ENCODE results near the gene ARHGAP42. TPM values are rescaled to one million over a fixed set of nuclear protein-coding genes. Genes with fewer than 3 reads are reported as not detected.

ARHGAP42 gene
- total RNA-seq, 1 donor from 2014 or later, result 0.16 TPM

GRCh38 chr11:101028644-101029043 lies 341.6 kb downstream of the ARHGAP42 start:
- no peak for DNase-seq (ENCODE audit: low spot score)
- intact Hi-C loops (cut with micrococcal nuclease), result no loop called here
- Mint-ChIP-seq H3K9me3 (peaks cover 3% of the 10 kb centered on the region), H3K27ac (no peak overlapping the region), H3K36me3 (ENCODE audit: low read depth) (no peaks in the 10 kb centered on the region), H3K27me3 (ENCODE audit: low read depth) (no peaks in the 10 kb centered on the region), H3K4me1 (ENCODE audit: low read depth) (no peaks in the 10 kb centered on the region), H3K4me3 (ENCODE audit: low read depth) (no peak overlapping the region)

GRCh38 chr11:101030015-101030414 lies 342.9 kb downstream of the ARHGAP42 start:
- DNase-seq (ENCODE audit: low spot score), result no peak
- H3K36me3 Mint-ChIP-seq (ENCODE audit: low read depth), result no peaks in the 10 kb centered on the region
- H3K4me3 Mint-ChIP-seq (ENCODE audit: low read depth), result no peak overlapping the region
- H3K27me3 Mint-ChIP-seq (ENCODE audit: low read depth), result no peaks in the 10 kb centered on the region
- intact Hi-C loops (cut with micrococcal nuclease), result no loop called here
- H3K27ac Mint-ChIP-seq, result no peak overlapping the region
- H3K4me1 Mint-ChIP-seq (ENCODE audit: low read depth), result no peaks in the 10 kb centered on the region
- H3K9me3 Mint-ChIP-seq, result peaks cover 3% of the 10 kb centered on the region

DNA sequence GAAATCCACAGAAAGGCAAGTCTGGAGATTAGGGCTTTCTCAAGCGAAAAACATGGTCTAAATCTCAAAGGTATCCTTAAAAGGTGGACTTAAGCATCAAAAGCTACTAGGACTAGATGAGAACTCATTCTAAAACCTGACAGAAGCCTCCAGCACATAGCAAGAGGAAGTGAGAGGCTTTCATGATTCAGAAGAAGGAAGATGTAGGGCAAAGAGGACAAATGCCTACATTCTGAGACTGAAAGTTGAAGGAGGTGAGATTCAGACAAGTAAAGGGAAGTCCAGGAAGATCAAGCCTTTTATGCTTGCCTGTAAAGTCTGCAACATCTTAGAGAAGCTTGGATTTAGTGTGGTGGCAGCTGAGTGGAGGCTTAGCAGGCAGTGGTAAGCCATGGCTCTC lies 343.6 kb downstream of the ARHGAP42 start:
- no peak overlapping the region for H3K4me3 Mint-ChIP-seq (ENCODE audit: low read depth)
- H3K9me3 Mint-ChIP-seq, result peaks cover 3% of the 10 kb centered on the region
- H3K27me3 Mint-ChIP-seq (ENCODE audit: low read depth), result no peaks in the 10 kb centered on the region
- no peak for DNase-seq (ENCODE audit: low spot score)
- no peaks in the 10 kb centered on the region for H3K4me1 Mint-ChIP-seq (ENCODE audit: low read depth)
- intact Hi-C loops (cut with micrococcal nuclease), result no loop called here
- no peaks in the 10 kb centered on the region for H3K36me3 Mint-ChIP-seq (ENCODE audit: low read depth)
- H3K27ac Mint-ChIP-seq, result no peak overlapping the region

DNA sequence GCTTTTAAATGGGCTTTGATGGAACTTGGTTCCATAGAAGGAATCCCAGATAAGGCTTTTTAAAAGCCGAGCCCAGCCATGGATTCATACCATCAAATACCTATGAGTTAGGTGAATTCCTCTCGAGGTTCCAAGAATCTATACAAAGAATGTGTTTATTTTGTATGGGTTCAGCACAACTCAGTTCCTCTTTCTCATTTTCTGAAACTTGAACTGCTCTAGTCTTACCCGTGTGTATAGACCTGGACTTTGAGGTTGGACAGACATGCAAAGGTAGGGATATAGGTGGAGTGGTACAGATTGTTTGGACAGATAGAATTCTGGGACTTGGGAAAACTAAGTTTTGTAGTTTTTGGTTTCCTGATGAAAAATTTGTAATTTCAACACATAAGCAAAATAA lies 344.6 kb downstream of the ARHGAP42 start:
- no peak for DNase-seq (ENCODE audit: low spot score)
- peaks cover 3% of the 10 kb centered on the region for H3K9me3 Mint-ChIP-seq
- no peaks in the 10 kb centered on the region for H3K4me1 Mint-ChIP-seq (ENCODE audit: low read depth)

DNA sequence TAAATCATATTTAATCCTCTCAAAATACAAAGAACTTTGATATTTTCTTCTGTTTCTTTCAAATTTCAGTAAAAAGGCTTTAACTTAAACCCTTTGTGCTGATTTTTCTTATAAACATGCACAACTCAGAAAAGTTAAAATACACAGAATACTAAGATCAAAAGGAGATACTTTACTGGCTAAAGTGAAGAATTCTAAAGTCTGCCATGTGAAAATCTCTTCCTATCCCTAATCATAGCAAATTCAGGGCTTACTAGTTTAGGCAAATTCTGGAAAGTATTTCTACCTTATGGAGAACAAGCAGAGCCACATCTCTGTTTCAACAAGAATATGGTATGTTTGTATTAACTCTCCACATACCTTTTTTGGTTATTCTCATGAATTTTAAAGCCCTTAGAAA lies 345.9 kb downstream of the ARHGAP42 start:
- intact Hi-C loops (cut with micrococcal nuclease), result no loop called here
- H3K4me3 Mint-ChIP-seq (ENCODE audit: low read depth), result no peak overlapping the region
- no peak for DNase-seq (ENCODE audit: low spot score)

More for the DNA sequence above, 344.6 kb downstream of the ARHGAP42 start:
- Mint-ChIP-seq H3K27ac (no peak overlapping the region), H3K4me3 (ENCODE audit: low read depth) (no peak overlapping the region), H3K27me3 (ENCODE audit: low read depth) (no peaks in the 10 kb centered on the region), H3K36me3 (ENCODE audit: low read depth) (no peaks in the 10 kb centered on the region)
- intact Hi-C loops (cut with micrococcal nuclease), result no loop called here

DNA sequence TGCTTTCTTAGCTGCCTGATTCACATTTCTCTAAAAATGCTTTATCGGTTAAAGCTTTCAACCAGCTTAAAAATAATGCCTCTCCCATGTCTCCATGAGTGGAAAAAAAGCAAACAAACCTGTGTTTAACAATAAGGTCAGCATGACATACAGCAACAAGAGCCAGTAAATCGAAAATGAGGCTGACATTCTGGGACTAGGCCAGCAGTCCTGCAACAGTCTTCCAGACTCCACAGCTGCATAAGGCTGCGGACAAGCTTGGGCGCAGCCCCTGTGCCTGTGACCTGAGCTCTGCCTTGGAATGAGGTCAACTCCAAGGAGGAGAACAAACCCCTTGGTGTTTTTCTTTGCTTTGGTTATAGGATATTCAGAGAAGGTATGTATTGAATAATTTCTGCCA lies 347.0 kb downstream of the ARHGAP42 start:
- Mint-ChIP-seq H3K4me3 (ENCODE audit: low read depth) (no peak overlapping the region), H3K4me1 (ENCODE audit: low read depth) (no peaks in the 10 kb centered on the region), H3K27me3 (ENCODE audit: low read depth) (no peaks in the 10 kb centered on the region), H3K27ac (no peak overlapping the region), H3K9me3 (peaks cover 3% of the 10 kb centered on the region), H3K36me3 (ENCODE audit: low read depth) (no peaks in the 10 kb centered on the region)
- no peak for DNase-seq (ENCODE audit: low spot score)
- intact Hi-C loops (cut with micrococcal nuclease), result no loop called here

More for the DNA sequence above, 345.9 kb downstream of the ARHGAP42 start:
- H3K27me3 Mint-ChIP-seq (ENCODE audit: low read depth), result no peaks in the 10 kb centered on the region
- H3K27ac Mint-ChIP-seq, result no peak overlapping the region
- no peaks in the 10 kb centered on the region for H3K4me1 Mint-ChIP-seq (ENCODE audit: low read depth)
- H3K36me3 Mint-ChIP-seq (ENCODE audit: low read depth), result no peaks in the 10 kb centered on the region
- peaks cover 3% of the 10 kb centered on the region for H3K9me3 Mint-ChIP-seq

- Mint-ChIP-seq H3K9me3 (peaks cover 3% of the 10 kb centered on the region), H3K4me1 (ENCODE audit: low read depth) (no peaks in the 10 kb centered on the region), H3K4me3 (ENCODE audit: low read depth) (no peak overlapping the region), H3K36me3 (ENCODE audit: low read depth) (no peaks in the 10 kb centered on the region), H3K27ac (no peak overlapping the region), H3K27me3 (ENCODE audit: low read depth) (no peaks in the 10 kb centered on the region)
- no peak for DNase-seq (ENCODE audit: low spot score)
- intact Hi-C loops (cut with micrococcal nuclease), result no loop called here
Observed at GRCh38 chr11:101035872-101036271, 348.8 kb downstream of the ARHGAP42 start.

Measured in activated T-helper 2 cell treated with anti-CD3 and anti-CD28 coated beads, Interferon-gamma antibody, Interleukin-2, Interleukin-4, amounts not matched to agents 10 μg/mL and 5 μg/mL and 100 μg/mL, durations not matched to agents 14 hours and 24 hours and 36 hours (primary cell).